ENCODE data around the gene WWOX. TPM values are rescaled to one million over a fixed set of nuclear protein-coding genes. Genes with fewer than 3 reads are reported as not detected.

The WWOX gene
- total and polyA plus RNA-seq, 4 donors: 5.4 to 61.5 (median 18.4) TPM

DNA sequence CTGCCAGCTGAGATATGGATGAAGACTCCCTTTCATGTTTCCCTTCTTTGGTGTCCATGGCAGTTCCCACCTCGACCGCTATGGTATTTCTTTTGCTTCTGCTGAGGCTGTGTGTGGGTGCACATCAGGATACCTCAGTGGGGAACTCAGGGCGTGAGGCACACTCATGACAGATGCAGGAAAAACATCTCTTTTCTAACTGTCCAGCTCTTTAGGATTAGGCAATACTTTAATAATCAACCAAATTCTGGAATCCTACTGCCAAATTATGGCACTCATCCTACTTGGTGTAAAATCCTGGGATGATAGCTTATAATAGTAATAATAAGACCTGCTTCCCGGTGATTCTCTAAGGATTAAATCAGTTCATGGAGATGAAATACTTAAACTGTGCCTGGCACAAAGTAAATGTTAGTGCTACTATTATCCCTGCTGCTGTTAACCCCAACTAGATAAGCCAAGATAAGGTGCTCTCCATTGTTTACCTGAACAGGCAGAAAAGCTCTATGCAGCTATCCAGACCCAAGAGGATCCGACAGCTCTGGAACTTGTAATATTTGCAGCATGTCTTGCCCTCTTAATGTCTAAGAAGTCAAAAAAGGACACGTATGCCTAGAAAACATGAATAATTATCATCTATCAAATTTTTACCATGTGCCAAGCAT lies 543.3 kb downstream of the WWOX start:
- peaks cover 0 to 4% (median 0%) of the 10 kb centered on the region in 3 donors for H3K27me3 ChIP-seq (ENCODE audit: control insufficient read depth in 3 of 3, insufficient read depth in 3 of 3, low read length in 2 of 3)
- H3K27ac ChIP-seq (ENCODE audit: low read depth in 1 of 2, low read length in 1 of 2): no peak overlapping the region
- TF ChIP-seq, protein P1, sequence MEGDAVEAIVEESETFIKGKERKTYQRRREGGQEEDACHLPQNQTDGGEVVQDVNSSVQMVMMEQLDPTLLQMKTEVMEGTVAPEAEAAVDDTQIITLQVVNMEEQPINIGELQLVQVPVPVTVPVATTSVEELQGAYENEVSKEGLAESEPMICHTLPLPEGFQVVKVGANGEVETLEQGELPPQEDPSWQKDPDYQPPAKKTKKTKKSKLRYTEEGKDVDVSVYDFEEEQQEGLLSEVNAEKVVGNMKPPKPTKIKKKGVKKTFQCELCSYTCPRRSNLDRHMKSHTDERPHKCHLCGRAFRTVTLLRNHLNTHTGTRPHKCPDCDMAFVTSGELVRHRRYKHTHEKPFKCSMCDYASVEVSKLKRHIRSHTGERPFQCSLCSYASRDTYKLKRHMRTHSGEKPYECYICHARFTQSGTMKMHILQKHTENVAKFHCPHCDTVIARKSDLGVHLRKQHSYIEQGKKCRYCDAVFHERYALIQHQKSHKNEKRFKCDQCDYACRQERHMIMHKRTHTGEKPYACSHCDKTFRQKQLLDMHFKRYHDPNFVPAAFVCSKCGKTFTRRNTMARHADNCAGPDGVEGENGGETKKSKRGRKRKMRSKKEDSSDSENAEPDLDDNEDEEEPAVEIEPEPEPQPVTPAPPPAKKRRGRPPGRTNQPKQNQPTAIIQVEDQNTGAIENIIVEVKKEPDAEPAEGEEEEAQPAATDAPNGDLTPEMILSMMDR (IDR thresholded peaks at IDR 0.05; ENCODE audit: control extremely low read depth, extremely low read depth): no peak
- no peak overlapping the region for H3K4me3 ChIP-seq
- no peaks in the 10 kb centered on the region for H3K9me3 ChIP-seq (ENCODE audit: control insufficient read depth in 4 of 4, insufficient read depth in 3 of 4, low read length in 3 of 4)
- 87 to 92% methylated on average over 6 of the region's 6 CpGs for WGBS, 2 donors
- no peak overlapping the region for H3K9ac ChIP-seq (ENCODE audit: insufficient read depth in 1 of 2, low read length in 2 of 2)
- DNase-seq (no peak), ATAC-seq (ENCODE audit: insufficient read depth, low FRiP score) (no peak)
- H3K4me1 ChIP-seq (ENCODE audit: control insufficient read depth in 5 of 5, insufficient read depth in 5 of 5, low read length in 5 of 5): peaks cover 0 to 5% (median 2%) of the 10 kb centered on the region in 5 donors
- no peaks in the 10 kb centered on the region for H3K36me3 ChIP-seq (ENCODE audit: control insufficient read depth in 4 of 4, insufficient read depth in 4 of 4, low read length in 4 of 4)

DNA sequence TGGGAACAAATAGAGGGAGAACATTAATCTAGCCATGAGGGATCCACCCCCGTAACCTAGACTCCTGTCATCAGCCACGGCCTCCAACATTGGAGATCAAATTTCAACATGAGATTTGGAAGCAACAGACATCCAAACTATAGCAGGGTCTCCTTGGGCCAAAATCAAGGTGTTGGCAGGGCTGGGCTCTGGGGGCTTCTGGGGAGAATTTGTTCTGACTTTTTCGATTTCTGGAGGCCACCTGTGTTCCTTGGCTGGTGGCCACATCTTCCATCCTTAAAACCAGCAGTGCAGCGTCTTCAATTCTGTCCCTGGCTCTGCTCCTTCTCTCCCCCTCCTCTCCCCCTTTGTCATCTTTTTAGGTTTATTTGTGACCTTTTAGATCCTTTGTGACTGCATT lies 546.2 kb downstream of the WWOX start:
- TF ChIP-seq, protein P1 (IDR thresholded peaks at IDR 0.05; ENCODE audit: control extremely low read depth, extremely low read depth): no peak
- Histone ChIP-seq H3K4me1 (ENCODE audit: control insufficient read depth in 5 of 5, insufficient read depth in 5 of 5, low read length in 5 of 5) (peaks cover 0 to 14% (median 2%) of the 10 kb centered on the region in 5 donors), H3K9ac (ENCODE audit: insufficient read depth in 1 of 2, low read length in 2 of 2) (no peak overlapping the region), H3K9me3 (ENCODE audit: control insufficient read depth in 4 of 4, insufficient read depth in 3 of 4, low read length in 3 of 4) (no peaks in the 10 kb centered on the region), H3K27ac (ENCODE audit: low read depth in 1 of 2, low read length in 1 of 2) (no peak overlapping the region), H3K27me3 (ENCODE audit: control insufficient read depth in 3 of 3, insufficient read depth in 3 of 3, low read length in 2 of 3) (peaks cover 0 to 4% (median 0%) of the 10 kb centered on the region in 3 donors), H3K4me3 (no peak overlapping the region), H3K36me3 (ENCODE audit: control insufficient read depth in 4 of 4, insufficient read depth in 4 of 4, low read length in 4 of 4) (no peaks in the 10 kb centered on the region)
- DNase-seq (no peak), ATAC-seq (ENCODE audit: insufficient read depth, low FRiP score) (no peak)
- 92 to 95% methylated on average over 4 of the region's 4 CpGs for WGBS, 2 donors

DNA sequence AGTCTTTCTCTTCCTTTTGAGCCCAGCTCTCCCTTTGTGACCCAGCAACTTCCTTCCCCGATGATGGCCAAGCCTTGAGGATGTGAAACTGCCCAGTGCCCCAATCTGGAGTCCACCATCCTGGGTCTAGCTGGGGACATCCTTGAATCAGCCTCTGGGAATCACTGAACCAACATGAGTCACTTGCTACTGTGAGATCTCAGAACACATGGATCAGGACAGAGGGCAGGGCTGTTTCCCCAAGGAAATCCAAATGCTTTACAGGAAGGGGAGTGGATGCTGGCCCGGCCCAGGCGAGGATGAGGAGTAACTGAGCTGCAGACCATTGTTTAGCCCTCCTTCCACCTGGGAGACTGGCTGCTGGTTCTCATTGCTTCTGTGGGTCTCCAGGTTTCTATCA lies 547.6 kb downstream of the WWOX start:
- Histone ChIP-seq H3K27ac (ENCODE audit: low read depth in 1 of 2, low read length in 1 of 2) (peak overlapping the region in 1 of 2 donors; percentile 11), H3K27me3 (ENCODE audit: control insufficient read depth in 3 of 3, insufficient read depth in 3 of 3, low read length in 2 of 3) (peaks cover 0 to 1% (median 0%) of the 10 kb centered on the region in 3 donors), H3K9ac (ENCODE audit: insufficient read depth in 1 of 2, low read length in 2 of 2) (no peak overlapping the region), H3K36me3 (ENCODE audit: control insufficient read depth in 4 of 4, insufficient read depth in 4 of 4, low read length in 4 of 4) (no peaks in the 10 kb centered on the region), H3K4me3 (no peak overlapping the region), H3K4me1 (ENCODE audit: control insufficient read depth in 5 of 5, insufficient read depth in 5 of 5, low read length in 5 of 5) (peaks cover 0 to 9% (median 2%) of the 10 kb centered on the region in 5 donors), H3K9me3 (ENCODE audit: control insufficient read depth in 4 of 4, insufficient read depth in 3 of 4, low read length in 3 of 4) (no peaks in the 10 kb centered on the region)
- no peak for DNase-seq
- no peak for ATAC-seq (ENCODE audit: insufficient read depth, low FRiP score)
- TF ChIP-seq, protein P1 (IDR thresholded peaks at IDR 0.05; ENCODE audit: control extremely low read depth, extremely low read depth): no peak
- WGBS, 2 donors: 63 to 71% methylated on average over 3 of the region's 3 CpGs
